HG03565 (cell line): ENCODE measurements around the gene PRR19.

Experiments
- ATAC-seq: cut with Tn5 transposase; IDR thresholded peaks from one replicate; pipeline ENCODE4 v1.9.1; 2021; ENCODE audit warnings: mild to moderate bottlenecking, moderate library complexity; ENCODE audit not compliant: unreplicated experiment

PRR19 gene

GRCh38 chr19:42344336-42344893 is 42.5 kb downstream of the PRR19 start:
- ATAC-seq, result no peak

GRCh38 chr19:42345191-42345812 is 43.4 kb downstream of the PRR19 start:
- ATAC-seq, result no peak

- ATAC-seq, result no peak
Observed at GRCh38 chr19:42348211-42348610, 46.3 kb downstream of the PRR19 start.

- ATAC-seq, result no peak
Observed at GRCh38 chr19:42349378-42350107, 47.6 kb downstream of the PRR19 start.

- no peak for ATAC-seq
Observed at GRCh38 chr19:42350417-42350816, 48.5 kb downstream of the PRR19 start.

GRCh38 chr19:42351079-42351735 is 49.3 kb downstream of the PRR19 start:
- no peak for ATAC-seq

GRCh38 chr19:42352301-42353259 is 50.6 kb downstream of the PRR19 start:
- ATAC-seq, result no peak

- no peak for ATAC-seq
Observed at GRCh38 chr19:42353341-42354015, 51.5 kb downstream of the PRR19 start.

GRCh38 chr19:42355896-42356295 is 54.0 kb downstream of the PRR19 start:
- no peak for ATAC-seq

GRCh38 chr19:42356686-42357085 is 54.8 kb downstream of the PRR19 start:
- no peak for ATAC-seq

GRCh38 chr19:42357290-42357689 is 55.4 kb downstream of the PRR19 start:
- ATAC-seq, result no peak
